ENCODE results near the gene GGCT.
A peak's percentile ranks its signal among the peaks of the same experiment; 100 is the strongest.
"Not testable (repeated sequence)": the region's sequence is repeated elsewhere in the genome, so short reads cannot be mapped to it uniquely, and the experiment has no call there.

Gene GGCT

DNA sequence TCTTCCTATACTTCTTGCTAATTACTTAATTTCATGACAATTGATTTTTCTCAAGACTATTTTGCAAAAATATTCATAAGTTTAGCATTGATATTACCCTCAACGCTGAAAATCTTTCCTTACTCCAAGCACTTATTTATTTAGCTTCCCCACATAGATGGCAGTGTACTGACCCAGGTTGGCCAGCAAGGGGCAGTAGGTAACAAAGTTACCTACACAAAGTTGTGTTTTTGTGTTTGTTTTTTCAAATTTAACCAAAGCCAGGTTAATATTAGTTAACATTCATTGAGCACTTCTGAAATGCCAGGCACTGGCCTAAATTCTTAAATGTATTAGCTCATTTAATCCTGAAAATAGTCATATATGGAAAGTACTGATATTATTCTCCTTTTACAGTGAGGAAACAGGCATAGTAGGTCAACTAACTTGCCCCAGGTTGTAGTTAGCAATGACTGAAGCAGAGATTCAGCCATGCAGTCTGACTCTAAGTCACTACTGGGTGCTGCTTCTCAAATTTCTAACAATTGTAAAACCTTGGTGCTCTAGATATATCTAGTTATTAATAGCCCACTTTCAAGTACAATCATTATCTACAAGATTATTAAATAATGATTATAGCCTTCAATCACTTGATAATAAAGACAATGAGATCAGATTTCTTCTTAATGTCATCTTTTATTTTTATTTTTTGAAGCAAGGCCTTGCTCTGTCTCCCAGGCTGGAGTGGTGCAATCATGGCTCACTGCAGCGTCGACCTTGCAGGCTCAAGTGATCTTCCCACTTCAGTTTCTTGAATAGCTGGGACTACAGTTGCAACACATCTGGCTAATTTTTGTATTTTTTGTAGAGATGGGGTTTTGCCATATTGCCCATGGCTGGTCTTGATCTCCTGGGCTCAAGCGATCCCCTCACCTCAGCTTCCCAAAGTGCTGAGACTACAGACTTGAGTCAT, 5.8 kb upstream of the GGCT start:
- Histone ChIP-seq H3K36me3 (no peaks in the 10 kb centered on the region), H3K4me3 (ENCODE audit: low read depth, low read length) (no peak overlapping the region), H3K27me3 (ENCODE audit: insufficient read depth, low read depth, severe bottlenecking) (no peaks in the 10 kb centered on the region), H3K27ac (no peak overlapping the region), H3K9me3 (ENCODE audit: severe bottlenecking) (no peaks in the 10 kb centered on the region)
- TF ChIP-seq CTCF (IDR thresholded peaks at IDR 0.05; ENCODE audit: low read depth, low read length), result peak; percentile 44; the same call in 1 of the 2 replicates
- peak; percentile 20 for DNase-seq

DNA sequence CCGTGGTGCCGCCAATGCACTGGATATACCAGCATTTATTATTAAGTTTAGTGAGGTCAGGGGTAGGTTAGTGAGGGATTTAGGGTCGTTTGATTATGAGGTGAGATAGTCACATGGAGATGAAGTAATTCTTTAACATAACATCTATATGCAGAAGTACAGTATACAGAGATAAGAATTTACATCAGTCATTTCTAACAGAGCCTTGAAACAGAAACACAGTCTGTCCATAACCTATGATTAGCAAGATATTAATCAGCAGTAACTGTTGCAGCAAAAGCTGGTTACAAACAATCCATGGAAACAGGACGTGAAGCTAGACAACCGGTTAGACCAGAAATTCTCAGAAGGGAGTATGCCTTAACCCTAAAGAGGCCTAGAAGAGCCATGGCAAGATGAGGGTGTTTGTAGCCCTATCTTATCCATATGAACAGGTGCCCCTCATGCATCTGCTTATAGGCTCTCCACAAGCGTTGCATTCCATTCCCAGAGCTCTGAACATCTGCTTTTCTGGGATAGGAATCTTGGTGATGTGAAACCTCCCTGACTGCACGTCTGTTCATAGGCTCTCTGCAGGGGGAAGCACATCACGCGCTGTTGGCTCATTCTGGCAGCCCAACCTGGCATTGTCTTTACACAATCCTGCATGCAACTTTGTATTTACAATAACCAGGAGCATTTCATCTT, 4.7 kb upstream of the GGCT start:
- not testable (repeated sequence) for DNase-seq

DNA sequence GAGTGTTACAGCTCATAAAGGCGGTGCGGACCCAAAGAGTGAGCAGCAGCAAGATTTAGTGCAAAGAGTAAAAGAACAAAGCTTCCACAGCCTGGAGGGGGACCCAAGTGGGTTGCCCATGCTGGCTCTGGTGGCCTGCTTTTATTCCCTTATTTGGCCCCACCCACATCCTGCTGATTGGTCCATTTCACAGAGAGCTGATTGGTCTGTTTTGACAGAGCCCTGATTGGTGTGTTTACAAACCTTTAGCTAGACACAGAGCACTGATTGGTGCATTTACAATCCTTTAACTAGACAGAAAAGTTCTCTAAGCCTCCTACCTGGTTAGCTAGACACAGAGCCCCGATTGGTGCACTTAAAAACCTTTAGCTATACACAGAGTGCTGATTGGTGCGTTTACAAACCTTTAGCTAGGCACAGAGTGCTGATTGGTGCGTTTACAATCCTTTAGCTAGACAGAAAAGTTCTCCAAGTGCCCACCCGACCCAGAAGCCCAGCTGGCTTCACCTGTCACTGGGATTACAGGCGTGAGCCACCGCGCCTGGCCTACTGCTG, 2.8 kb upstream of the GGCT start:
- not testable (repeated sequence) for H3K9me3 ChIP-seq (ENCODE audit: severe bottlenecking); H3K36me3 ChIP-seq

More for the DNA sequence above, 4.7 kb upstream of the GGCT start:
- H3K27ac ChIP-seq; H3K9me3 ChIP-seq (ENCODE audit: severe bottlenecking); H3K36me3 ChIP-seq; H3K27me3 ChIP-seq (ENCODE audit: insufficient read depth, low read depth, severe bottlenecking); H3K4me3 ChIP-seq (ENCODE audit: low read depth, low read length): not testable (repeated sequence)

GRCh38 chr7:30505174-30505697, 607 bp upstream of the GGCT start:
- Histone ChIP-seq H3K9me3 (ENCODE audit: severe bottlenecking) (no peaks in the 10 kb centered on the region), H3K36me3 (peaks cover 17% of the 10 kb centered on the region), H3K27ac (peak overlapping the region; percentile 78), H3K27me3 (ENCODE audit: insufficient read depth, low read depth, severe bottlenecking) (no peaks in the 10 kb centered on the region), H3K4me3 (ENCODE audit: low read depth, low read length) (peak overlapping the region; percentile 98)
- TF ChIP-seq CTCF (IDR thresholded peaks at IDR 0.05; ENCODE audit: low read depth, low read length), result no peak
- no peak for DNase-seq

More for the DNA sequence above, 2.8 kb upstream of the GGCT start:
- H3K4me3 ChIP-seq (ENCODE audit: low read depth, low read length); DNase-seq; H3K27me3 ChIP-seq (ENCODE audit: insufficient read depth, low read depth, severe bottlenecking); H3K27ac ChIP-seq: not testable (repeated sequence)

- peak overlapping the region; percentile 98 for H3K4me3 ChIP-seq (ENCODE audit: low read depth, low read length)
- H3K27ac ChIP-seq, result peak overlapping the region; percentile 84
- no peak for TF ChIP-seq CTCF (IDR thresholded peaks at IDR 0.05; ENCODE audit: low read depth, low read length)
- DNase-seq, result no peak
- peaks cover 28% of the 10 kb centered on the region for H3K36me3 ChIP-seq
- no peaks in the 10 kb centered on the region for H3K27me3 ChIP-seq (ENCODE audit: insufficient read depth, low read depth, severe bottlenecking)
- no peaks in the 10 kb centered on the region for H3K9me3 ChIP-seq (ENCODE audit: severe bottlenecking)
Observed at GRCh38 chr7:30503274-30504212, 1.1 kb downstream of the GGCT start.
